Measurements from ENCODE around the gene LRRC4C. TPM values are rescaled to one million over a fixed set of nuclear protein-coding genes. Genes with fewer than 3 reads are reported as not detected.

LRRC4C gene
- total RNA-seq, 4 donors from 2014 or later: 0.19 to 1.1 TPM; not detected in 2

- TF ChIP-seq POLR2A (IDR thresholded peaks at IDR 0.05): no peak
- H3K4me3 ChIP-seq (ENCODE audit: low read depth, poor library complexity, severe bottlenecking): no peak overlapping the region
- WGBS, 2 donors: 90% methylated on average over 14 of the region's 14 CpGs
- intact Hi-C loops (cut with DNase I; ENCODE audit: low total_unique reads): no loop called here
- DNase-seq (ENCODE audit: low spot score in 2 of 2): no peak
Measured at GRCh38 chr11:41190437-41191082, 268.9 kb downstream of the LRRC4C start.

GRCh38 chr11:41189701-41190436 is 269.6 kb downstream of the LRRC4C start:
- intact Hi-C loops (cut with DNase I; ENCODE audit: low total_unique reads): no loop called here
- no peak overlapping the region for H3K4me3 ChIP-seq (ENCODE audit: low read depth, poor library complexity, severe bottlenecking)
- no peak for DNase-seq (ENCODE audit: low spot score in 2 of 2)
- 66 to 68% methylated on average over 4 of the region's 4 CpGs for WGBS, 2 donors
- TF ChIP-seq POLR2A (IDR thresholded peaks at IDR 0.05): no peak
- no peak for TF ChIP-seq CTCF (IDR thresholded peaks at IDR 0.05)

GRCh38 chr11:41177791-41178190 is 281.7 kb downstream of the LRRC4C start:
- no peak for DNase-seq (ENCODE audit: low spot score in 2 of 2)
- intact Hi-C loops (cut with DNase I; ENCODE audit: low total_unique reads): no loop called here
- H3K4me3 ChIP-seq (ENCODE audit: low read depth, poor library complexity, severe bottlenecking): no peak overlapping the region
- 73 to 75% methylated on average over 4 of the region's 4 CpGs for WGBS, 2 donors
- TF ChIP-seq CTCF (IDR thresholded peaks at IDR 0.05) (no peak), POLR2A (IDR thresholded peaks at IDR 0.05) (no peak)

GRCh38 chr11:41175304-41175972 is 284.0 kb downstream of the LRRC4C start:
- intact Hi-C loops (cut with DNase I; ENCODE audit: low total_unique reads): no loop called here
- DNase-seq (ENCODE audit: low spot score in 2 of 2): no peak
- WGBS, 2 donors: 49 to 56% methylated on average over 1 of the region's 1 CpG
- no peak for TF ChIP-seq CTCF (IDR thresholded peaks at IDR 0.05)
- TF ChIP-seq POLR2A (IDR thresholded peaks at IDR 0.05): no peak
- H3K4me3 ChIP-seq (ENCODE audit: low read depth, poor library complexity, severe bottlenecking): no peak overlapping the region

GRCh38 chr11:41146326-41146725 is 313.1 kb downstream of the LRRC4C start:
- WGBS, 2 donors: 47 to 53% methylated on average over 2 of the region's 2 CpGs

More at GRCh38 chr11:41146326-41146725, 313.1 kb downstream of the LRRC4C start:
- H3K4me3 ChIP-seq (ENCODE audit: low read depth, poor library complexity, severe bottlenecking): no peak overlapping the region
- no peak for DNase-seq (ENCODE audit: low spot score in 2 of 2)
- intact Hi-C loops (cut with DNase I; ENCODE audit: low total_unique reads): no loop called here
- no peak for TF ChIP-seq POLR2A (IDR thresholded peaks at IDR 0.05)
- no peak for TF ChIP-seq CTCF (IDR thresholded peaks at IDR 0.05)
